Breast epithelium (tissue), 4 donors: ENCODE measurements around the gene HECTD1. TPM values are rescaled to one million over a fixed set of nuclear protein-coding genes. Genes with fewer than 3 reads are reported as not detected.

ENCODE experiments used
- DNase-seq, 2 donors: peaks; one replicate each; pipeline ENCODE4 v3.0.0-alpha.2; 2019; ENCODE audit warnings: low spot score in 2 of 2
- H3K27ac ChIP-seq, 2 donors: fragments of 200-600 bp; sonication (generic) in 1 of 2; one replicate each; pipeline ENCODE4 v1.5.1; 2016 to 2019; ENCODE audit warnings: mild to moderate bottlenecking in 1 of 2
- H3K27me3 ChIP-seq, 2 donors: fragments of 200-600 bp; sonication (generic) in 1 of 2; one replicate each; pipeline versions ENCODE4 v1.5.1 to v1.6.0; 2017 to 2019; ENCODE audit warnings: control low read depth in 1 of 2, mild to moderate bottlenecking in 1 of 2
- H3K36me3 ChIP-seq: fragments of 200-600 bp; one replicate; pipeline ENCODE4 v1.5.1; 2019
- H3K4me1 ChIP-seq, 2 donors: fragments of 200-600 bp; sonication (generic); one replicate each; pipeline ENCODE4 v1.5.1; 2016 to 2019; ENCODE audit warnings: control low read depth in 1 of 2
- H3K4me3 ChIP-seq, 3 donors: fragments of 200-600 bp; sonication (generic); 1 replicate in 2 of 3; 2 replicates in 1 of 3; pipeline ENCODE4 v1.5.1; 2016 to 2019; ENCODE audit warnings: mild to moderate bottlenecking in 3 of 3, moderate library complexity in 2 of 3
- H3K9me3 ChIP-seq, 2 donors: fragments of 200-600 bp; sonication (generic) in 1 of 2; one replicate each; pipeline ENCODE4 v1.5.1; 2016 to 2019; ENCODE audit warnings: control low read depth in 1 of 2
- CTCF ChIP-seq, 3 donors: fragments of 450-650 bp; IDR thresholded peaks; one replicate each; pipeline ENCODE4 v1.5.1; 2016 to 2017; ENCODE audit warnings: antibody characterized with exemption in 3 of 3, mild to moderate bottlenecking in 3 of 3, moderate library complexity in 3 of 3
- POLR2A ChIP-seq: fragments of 450-650 bp; IDR thresholded peaks from one replicate; pipeline ENCODE4 v1.6.1; 2016; ENCODE audit warnings: antibody characterized with exemption, mild to moderate bottlenecking, moderate library complexity
- POLR2AphosphoS5 ChIP-seq, 3 donors: sonication (generic); formaldehyde crosslinking; IDR thresholded peaks; one replicate each; pipeline ENCODE4 v1.6.1; 2017; ENCODE audit warnings: antibody characterized with exemption in 3 of 3
- intact Hi-C: fragments of 100-400 bp; cut with DNase I; formaldehyde crosslinking; loops from one replicate; pipeline ENCODE4 v1.15.1; 2023; ENCODE audit warnings: low total_unique reads
- total RNA-seq, 3 donors: library from RNA; depleted of rRNA; stranded (reverse); fragments of >200 nt; gene quantifications; one replicate each; pipeline ENCODE4 v1.1.0, GENCODE V29; 2016

Gene HECTD1
- total RNA-seq, 3 donors from 2014 or later, result 242 to 276 (median 252) TPM

- H3K27ac ChIP-seq, result no peak overlapping the region
- H3K4me3 ChIP-seq, result no peak overlapping the region
- DNase-seq, result no peak
- H3K27me3 ChIP-seq, result no peaks in the 10 kb centered on the region
- intact Hi-C loops, result no loop called here
- TF ChIP-seq POLR2A (no peak), POLR2AphosphoS5 (IDR thresholded peaks at IDR 0.05) (no peak), CTCF (IDR thresholded peaks at IDR 0.05) (no peak)
- no peaks in the 10 kb centered on the region for H3K36me3 ChIP-seq
- no peaks in the 10 kb centered on the region for H3K4me1 ChIP-seq
- H3K9me3 ChIP-seq, result no peaks in the 10 kb centered on the region
Observed at GRCh38 chr14:31113794-31114193, 93.8 kb downstream of the HECTD1 start.

- no peaks in the 10 kb centered on the region for H3K27me3 ChIP-seq
- intact Hi-C loops, result no loop called here
- H3K4me3 ChIP-seq, result no peak overlapping the region
- no peaks in the 10 kb centered on the region for H3K9me3 ChIP-seq
- H3K36me3 ChIP-seq, result peaks cover 3% of the 10 kb centered on the region
- no peak for DNase-seq
- no peaks in the 10 kb centered on the region for H3K4me1 ChIP-seq
- H3K27ac ChIP-seq, result no peak overlapping the region
- no peak for TF ChIP-seq POLR2A
- no peak for TF ChIP-seq POLR2AphosphoS5 (IDR thresholded peaks at IDR 0.05)
- TF ChIP-seq CTCF (IDR thresholded peaks at IDR 0.05), result no peak
Observed at GRCh38 chr14:31110872-31111271, 96.7 kb downstream of the HECTD1 start.

GRCh38 chr14:31109257-31109656, 98.3 kb downstream of the HECTD1 start:
- Histone ChIP-seq H3K27ac (no peak overlapping the region), H3K9me3 (no peaks in the 10 kb centered on the region), H3K36me3 (peaks cover 5% of the 10 kb centered on the region), H3K4me1 (no peaks in the 10 kb centered on the region), H3K4me3 (no peak overlapping the region), H3K27me3 (no peaks in the 10 kb centered on the region)
- no peak for TF ChIP-seq POLR2A
- no peak for TF ChIP-seq CTCF (IDR thresholded peaks at IDR 0.05)
- TF ChIP-seq POLR2AphosphoS5 (IDR thresholded peaks at IDR 0.05), result no peak
- no peak for DNase-seq
- intact Hi-C loops, result no loop called here

GRCh38 chr14:31106768-31107167, 100.8 kb downstream of the HECTD1 start:
- Histone ChIP-seq H3K27me3 (no peaks in the 10 kb centered on the region), H3K4me1 (no peaks in the 10 kb centered on the region), H3K36me3 (peaks cover 16% of the 10 kb centered on the region), H3K9me3 (no peaks in the 10 kb centered on the region), H3K4me3 (no peak overlapping the region), H3K27ac (no peak overlapping the region)
- DNase-seq, result no peak
- TF ChIP-seq POLR2AphosphoS5 (IDR thresholded peaks at IDR 0.05) (no peak), POLR2A (no peak), CTCF (IDR thresholded peaks at IDR 0.05) (no peak)
- intact Hi-C loops, result no loop called here

- no peaks in the 10 kb centered on the region for H3K9me3 ChIP-seq
- no peaks in the 10 kb centered on the region for H3K27me3 ChIP-seq
- H3K27ac ChIP-seq, result no peak overlapping the region
- no peak for DNase-seq
- H3K36me3 ChIP-seq, result no peaks in the 10 kb centered on the region
- intact Hi-C loops, result no loop called here
- no peak overlapping the region for H3K4me3 ChIP-seq
- H3K4me1 ChIP-seq, result no peaks in the 10 kb centered on the region
- no peak for TF ChIP-seq POLR2AphosphoS5 (IDR thresholded peaks at IDR 0.05)
- TF ChIP-seq POLR2A, result no peak
- TF ChIP-seq CTCF (IDR thresholded peaks at IDR 0.05), result no peak
Observed at GRCh38 chr14:31097081-31097480, 110.5 kb downstream of the HECTD1 start.
